ENCODE results near the gene MAD1L1. TPM values are rescaled to one million over a fixed set of nuclear protein-coding genes. Genes with fewer than 3 reads are reported as not detected.

The MAD1L1 gene
- total RNA-seq, 4 donors from 2014 or later, result 8.0 to 52.7 (median 26.7) TPM

DNA sequence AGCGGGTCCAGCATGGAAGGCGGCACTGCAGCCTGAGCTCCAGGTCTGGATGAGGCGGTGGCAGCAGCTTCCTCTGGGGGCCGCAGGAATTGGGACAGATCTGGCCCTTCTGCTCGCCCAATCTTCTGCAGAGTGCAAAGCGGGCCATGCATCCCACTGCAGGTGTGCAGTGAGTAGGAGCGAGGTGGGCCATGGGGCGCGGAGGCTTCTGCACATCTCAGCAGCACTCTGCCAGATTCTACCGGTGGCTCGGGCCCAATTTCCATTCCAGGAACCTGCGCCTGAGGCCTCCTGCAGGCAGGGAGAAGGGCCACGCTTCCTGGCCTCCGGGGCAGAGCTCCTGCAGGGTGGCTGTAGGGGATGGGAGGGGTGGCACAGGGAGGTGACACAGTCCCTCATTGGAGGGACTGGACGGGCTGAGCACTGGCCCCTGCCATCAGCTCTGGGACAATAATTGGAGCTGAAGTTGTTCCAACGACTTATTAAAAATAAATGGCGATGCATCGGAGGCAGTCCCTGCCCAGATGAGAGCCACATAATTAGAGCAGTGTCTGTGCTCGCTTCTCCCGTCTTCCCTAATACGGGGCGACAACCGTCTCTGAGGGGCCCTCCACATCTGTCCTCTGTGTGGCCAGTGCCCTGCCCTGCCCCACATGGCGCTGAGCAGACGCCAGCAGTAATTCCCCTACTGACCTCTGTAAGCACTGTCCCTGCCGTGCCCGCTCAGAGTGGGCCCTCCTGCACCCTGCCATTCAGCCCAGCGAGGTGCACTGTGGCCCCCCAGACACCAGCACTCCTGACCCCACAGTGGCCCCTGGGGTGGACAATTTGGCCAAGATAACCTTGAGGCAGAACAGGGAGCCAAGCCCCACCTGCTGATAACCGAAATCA, 365.1 kb downstream of the MAD1L1 start:
- no peaks in the 10 kb centered on the region for H3K9me3 ChIP-seq
- 87 to 96% methylated on average over 3 to 28 of the region's 29 CpGs for WGBS, 2 donors (ENCODE audit: low coverage in 1 of 2)
- in situ Hi-C loops (cut with MboI; ENCODE audit: low pct_ligation_motif_present in 1 of 4, low pct_unique_long_range_greater_than_20kb in 1 of 4, low sequenced_read_pairs in 3 of 4), result no loop called here
- TF ChIP-seq POLR2AphosphoS5 (IDR thresholded peaks at IDR 0.05) (no peak), POLR2A (IDR thresholded peaks at IDR 0.05) (no peak), EP300 (IDR thresholded peaks at IDR 0.05; ENCODE audit: low read depth) (no peak)
- TF ChIP-seq, protein P1, sequence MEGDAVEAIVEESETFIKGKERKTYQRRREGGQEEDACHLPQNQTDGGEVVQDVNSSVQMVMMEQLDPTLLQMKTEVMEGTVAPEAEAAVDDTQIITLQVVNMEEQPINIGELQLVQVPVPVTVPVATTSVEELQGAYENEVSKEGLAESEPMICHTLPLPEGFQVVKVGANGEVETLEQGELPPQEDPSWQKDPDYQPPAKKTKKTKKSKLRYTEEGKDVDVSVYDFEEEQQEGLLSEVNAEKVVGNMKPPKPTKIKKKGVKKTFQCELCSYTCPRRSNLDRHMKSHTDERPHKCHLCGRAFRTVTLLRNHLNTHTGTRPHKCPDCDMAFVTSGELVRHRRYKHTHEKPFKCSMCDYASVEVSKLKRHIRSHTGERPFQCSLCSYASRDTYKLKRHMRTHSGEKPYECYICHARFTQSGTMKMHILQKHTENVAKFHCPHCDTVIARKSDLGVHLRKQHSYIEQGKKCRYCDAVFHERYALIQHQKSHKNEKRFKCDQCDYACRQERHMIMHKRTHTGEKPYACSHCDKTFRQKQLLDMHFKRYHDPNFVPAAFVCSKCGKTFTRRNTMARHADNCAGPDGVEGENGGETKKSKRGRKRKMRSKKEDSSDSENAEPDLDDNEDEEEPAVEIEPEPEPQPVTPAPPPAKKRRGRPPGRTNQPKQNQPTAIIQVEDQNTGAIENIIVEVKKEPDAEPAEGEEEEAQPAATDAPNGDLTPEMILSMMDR (IDR thresholded peaks at IDR 0.05), result no peak
- no peaks in the 10 kb centered on the region for H3K27me3 ChIP-seq
- H3K36me3 ChIP-seq, result no peaks in the 10 kb centered on the region
- H3K4me1 ChIP-seq, result no peaks in the 10 kb centered on the region
- DNase-seq, result no peak
- H3K4me3 ChIP-seq, result no peak overlapping the region
- intact Hi-C loops (cut with DNase I; ENCODE audit: low total_unique reads), result no loop called here
- H3K27ac ChIP-seq, result no peak overlapping the region

DNA sequence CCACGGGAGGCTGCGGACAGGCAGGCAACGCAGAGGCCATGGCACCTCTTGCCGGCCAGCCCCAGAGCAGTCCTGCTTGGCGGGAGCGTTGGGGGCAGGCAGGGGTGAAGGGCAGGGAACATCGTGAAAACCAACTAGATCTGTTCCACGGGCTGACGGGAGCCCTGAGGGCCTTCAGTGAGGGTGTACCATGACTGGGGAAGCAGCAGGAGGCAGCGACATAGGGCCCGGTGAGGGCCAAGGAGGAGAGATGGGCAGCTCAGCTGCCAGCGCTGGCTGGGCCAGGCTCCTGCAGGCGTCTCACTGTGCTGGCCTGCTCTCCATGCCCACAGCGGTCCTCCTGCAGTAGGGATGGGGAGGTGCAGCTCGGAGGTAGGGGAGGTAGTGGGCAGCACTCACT, 366.1 kb downstream of the MAD1L1 start:
- in situ Hi-C loops (cut with MboI; ENCODE audit: low pct_ligation_motif_present in 1 of 4, low pct_unique_long_range_greater_than_20kb in 1 of 4, low sequenced_read_pairs in 3 of 4) (no loop called here), intact Hi-C loops (cut with DNase I; ENCODE audit: low total_unique reads) (no loop called here)
- no peak for DNase-seq
- no peaks in the 10 kb centered on the region for H3K27me3 ChIP-seq
- no peak overlapping the region for H3K4me3 ChIP-seq
- no peaks in the 10 kb centered on the region for H3K36me3 ChIP-seq
- TF ChIP-seq POLR2A (IDR thresholded peaks at IDR 0.05), result no peak
- TF ChIP-seq, protein P1 (IDR thresholded peaks at IDR 0.05), result no peak
- no peak for TF ChIP-seq POLR2AphosphoS5 (IDR thresholded peaks at IDR 0.05)
- TF ChIP-seq EP300 (IDR thresholded peaks at IDR 0.05; ENCODE audit: low read depth), result no peak
- H3K4me1 ChIP-seq, result no peaks in the 10 kb centered on the region
- H3K27ac ChIP-seq, result no peak overlapping the region
- no peaks in the 10 kb centered on the region for H3K9me3 ChIP-seq
- 90 to 91% methylated on average over 11 to 15 of the region's 15 CpGs for WGBS, 2 donors (ENCODE audit: low coverage in 1 of 2)

DNA sequence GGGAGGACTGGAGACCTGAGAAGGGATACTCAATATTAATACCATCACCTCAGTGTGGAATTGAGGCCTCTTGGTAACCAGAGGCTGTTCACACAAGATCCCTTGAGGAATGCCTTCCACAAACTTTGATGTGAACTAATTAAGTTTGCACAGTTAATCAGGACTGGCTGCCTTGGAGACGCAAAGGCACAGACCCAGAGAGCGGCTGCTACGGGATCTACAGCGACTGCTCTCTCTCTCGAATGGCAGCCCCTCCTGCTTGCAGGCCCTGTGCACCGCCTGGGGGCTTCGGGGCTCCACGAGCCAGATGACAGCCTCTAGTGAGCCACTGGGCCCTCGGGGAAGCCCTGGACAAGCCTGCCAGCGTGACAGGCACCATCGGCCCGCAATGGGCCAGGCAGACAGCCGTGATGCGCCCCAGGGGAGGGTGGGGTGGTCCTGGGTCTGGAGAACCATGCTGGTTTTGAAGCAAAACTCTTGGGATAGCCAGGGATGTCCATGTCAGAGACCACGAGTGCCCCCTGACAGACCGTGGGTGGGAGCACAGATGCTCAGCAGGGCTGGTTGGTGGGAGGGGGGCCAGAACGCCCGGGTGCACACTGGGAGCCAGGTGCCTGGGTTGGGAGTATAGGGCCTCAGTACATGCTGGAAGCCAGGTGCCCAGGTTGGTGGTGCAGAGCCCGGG, 367.0 kb downstream of the MAD1L1 start:
- Histone ChIP-seq H3K4me1 (no peaks in the 10 kb centered on the region), H3K36me3 (no peaks in the 10 kb centered on the region), H3K27ac (no peak overlapping the region), H3K9me3 (no peaks in the 10 kb centered on the region), H3K27me3 (no peaks in the 10 kb centered on the region), H3K4me3 (no peak overlapping the region)
- DNase-seq, result no peak
- intact Hi-C loops (cut with DNase I; ENCODE audit: low total_unique reads) (no loop called here), in situ Hi-C loops (cut with MboI; ENCODE audit: low pct_ligation_motif_present in 1 of 4, low pct_unique_long_range_greater_than_20kb in 1 of 4, low sequenced_read_pairs in 3 of 4) (no loop called here)
- TF ChIP-seq POLR2A (IDR thresholded peaks at IDR 0.05), result no peak
- TF ChIP-seq POLR2AphosphoS5 (IDR thresholded peaks at IDR 0.05), result no peak
- TF ChIP-seq EP300 (IDR thresholded peaks at IDR 0.05; ENCODE audit: low read depth), result no peak
- TF ChIP-seq, protein P1 (IDR thresholded peaks at IDR 0.05), result no peak
- 92% methylated on average over 19 of the region's 19 CpGs; no CpG with 5 or more reads in 1 of the 2 donors for WGBS, 2 donors (ENCODE audit: low coverage in 1 of 2)

DNA sequence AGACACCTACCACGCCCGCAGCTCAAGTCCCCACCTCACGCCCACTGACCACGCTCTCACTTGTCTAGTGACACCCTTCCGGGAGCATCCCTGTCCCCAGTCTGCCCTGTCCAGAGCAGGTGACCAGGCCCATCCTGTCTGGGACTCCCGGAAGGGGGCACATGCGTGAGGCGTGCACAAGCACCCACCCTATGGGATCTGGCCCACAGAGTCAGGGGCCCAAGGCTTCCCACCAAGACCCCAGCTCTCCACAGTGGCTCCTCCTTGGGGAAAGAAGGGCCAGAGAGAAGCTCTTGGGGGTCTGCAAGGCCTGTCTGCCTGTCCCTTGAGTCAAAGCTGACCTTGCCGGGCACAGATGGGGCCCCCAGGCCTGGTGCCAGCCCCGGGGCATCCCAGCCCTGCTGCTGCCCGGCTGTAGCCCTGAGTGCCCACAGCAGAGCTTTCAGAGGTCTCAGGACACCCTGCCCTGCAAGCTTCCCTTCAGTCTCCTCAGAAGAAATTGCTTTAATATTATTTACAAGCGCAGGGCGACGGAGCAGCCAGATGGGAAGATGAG, 367.7 kb downstream of the MAD1L1 start:
- TF ChIP-seq EP300 (IDR thresholded peaks at IDR 0.05; ENCODE audit: low read depth), result no peak
- TF ChIP-seq POLR2A (IDR thresholded peaks at IDR 0.05), result no peak
- no peak for TF ChIP-seq POLR2AphosphoS5 (IDR thresholded peaks at IDR 0.05)
- TF ChIP-seq, protein P1 (IDR thresholded peaks at IDR 0.05), result no peak
- Histone ChIP-seq H3K4me3 (no peak overlapping the region), H3K36me3 (no peaks in the 10 kb centered on the region), H3K4me1 (no peaks in the 10 kb centered on the region), H3K9me3 (no peaks in the 10 kb centered on the region), H3K27me3 (no peaks in the 10 kb centered on the region), H3K27ac (no peak overlapping the region)
- no peak for DNase-seq
- intact Hi-C loops (cut with DNase I; ENCODE audit: low total_unique reads), result no loop called here
- 97% methylated on average over 14 of the region's 14 CpGs; no CpG with 5 or more reads in 1 of the 2 donors for WGBS, 2 donors (ENCODE audit: low coverage in 1 of 2)
- in situ Hi-C loops (cut with MboI; ENCODE audit: low pct_ligation_motif_present in 1 of 4, low pct_unique_long_range_greater_than_20kb in 1 of 4, low sequenced_read_pairs in 3 of 4), result no loop called here
